HG02840 (cell line): Measurements from ENCODE around the gene CDH3.

Experiments
- ATAC-seq: cut with Tn5 transposase; IDR thresholded peaks from one replicate; pipeline ENCODE4 v1.9.1; 2021; ENCODE audit warnings: mild to moderate bottlenecking, moderate library complexity, moderate number of reproducible peaks; ENCODE audit not compliant: unreplicated experiment, low FRiP score

Gene CDH3

DNA sequence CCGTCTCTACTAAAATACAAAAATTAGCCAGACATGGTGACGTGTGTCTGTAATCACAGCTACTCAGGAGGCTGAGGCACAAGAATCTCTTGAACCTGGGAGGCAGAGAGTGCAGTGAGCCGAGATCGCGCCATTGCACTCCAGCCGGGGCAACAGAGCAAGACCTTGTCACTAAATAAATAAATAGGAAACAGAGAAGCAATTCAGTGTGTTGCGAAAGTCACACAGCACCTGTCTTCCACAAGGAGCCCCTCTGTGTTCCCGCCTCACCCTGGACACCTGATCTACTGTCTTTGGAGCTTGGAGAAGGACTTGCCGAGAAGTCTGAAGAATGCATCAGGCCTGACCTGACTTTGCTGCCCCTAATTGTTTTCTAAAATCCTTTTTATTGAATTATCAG is 88.5 kb downstream of the CDH3 start:
- no peak for ATAC-seq

DNA sequence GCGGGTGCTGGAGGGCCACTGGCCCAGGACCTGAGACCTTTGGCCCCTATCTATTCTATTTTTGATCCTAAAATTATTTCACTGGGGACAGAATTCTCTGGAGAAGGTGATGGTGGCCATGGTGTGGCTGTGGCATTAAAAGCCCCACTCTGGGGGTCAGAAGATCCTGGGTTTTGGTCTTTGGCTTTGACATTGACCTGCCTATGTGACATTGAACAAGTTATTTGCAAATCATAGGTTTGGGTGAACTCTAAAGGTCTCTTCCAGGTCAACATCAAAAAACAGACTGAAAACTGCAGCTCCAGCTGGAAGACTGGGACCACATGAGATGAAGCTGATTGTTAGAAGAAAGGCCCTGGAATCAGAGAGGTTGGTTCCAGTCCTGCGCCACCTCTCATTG is 89.7 kb downstream of the CDH3 start:
- ATAC-seq = no peak

DNA sequence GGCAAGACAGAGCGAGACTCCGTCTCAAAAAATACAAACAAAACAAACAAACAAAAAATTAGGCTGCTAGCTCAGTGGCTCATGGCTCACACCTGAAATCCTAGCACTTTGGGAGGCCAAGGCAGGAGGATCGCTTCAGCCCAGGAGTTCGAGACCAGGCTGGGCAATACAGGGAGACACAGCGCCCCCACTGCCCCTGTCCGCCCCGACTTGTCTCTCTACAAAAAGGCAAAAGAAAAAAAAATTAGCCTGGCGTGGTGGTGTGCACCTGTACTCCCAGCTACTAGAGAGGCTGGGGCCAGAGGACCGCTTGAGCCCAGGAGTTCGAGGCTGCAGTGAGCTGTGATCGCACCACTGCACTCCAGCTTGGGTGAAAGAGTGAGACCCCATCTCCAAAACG is 91.5 kb downstream of the CDH3 start:
- no peak for ATAC-seq

DNA sequence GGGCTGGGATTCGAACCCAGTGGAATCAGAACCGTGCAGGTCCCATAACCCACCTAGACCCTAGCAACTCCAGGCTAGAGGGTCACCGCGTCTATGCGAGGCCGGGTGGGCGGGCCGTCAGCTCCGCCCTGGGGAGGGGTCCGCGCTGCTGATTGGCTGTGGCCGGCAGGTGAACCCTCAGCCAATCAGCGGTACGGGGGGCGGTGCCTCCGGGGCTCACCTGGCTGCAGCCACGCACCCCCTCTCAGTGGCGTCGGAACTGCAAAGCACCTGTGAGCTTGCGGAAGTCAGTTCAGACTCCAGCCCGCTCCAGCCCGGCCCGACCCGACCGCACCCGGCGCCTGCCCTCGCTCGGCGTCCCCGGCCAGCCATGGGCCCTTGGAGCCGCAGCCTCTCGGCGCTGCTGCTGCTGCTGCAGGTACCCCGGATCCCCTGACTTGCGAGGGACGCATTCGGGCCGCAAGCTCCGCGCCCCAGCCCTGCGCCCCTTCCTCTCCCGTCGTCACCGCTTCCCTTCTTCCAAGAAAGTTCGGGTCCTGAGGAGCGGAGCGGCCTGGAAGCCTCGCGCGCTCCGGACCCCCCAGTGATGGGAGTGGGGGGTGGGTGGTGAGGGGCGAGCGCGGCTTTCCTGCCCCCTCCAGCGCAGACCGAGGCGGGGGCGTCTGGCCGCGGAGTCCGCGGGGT is 92.1 kb downstream of the CDH3 start, which contains the start of gene CDH1:
CDH1 (plus strand) TSS at position 247 of the 684 bp plus-strand sequence; CDS start at position 371, 124 bp downstream.
- no peak for ATAC-seq

DNA sequence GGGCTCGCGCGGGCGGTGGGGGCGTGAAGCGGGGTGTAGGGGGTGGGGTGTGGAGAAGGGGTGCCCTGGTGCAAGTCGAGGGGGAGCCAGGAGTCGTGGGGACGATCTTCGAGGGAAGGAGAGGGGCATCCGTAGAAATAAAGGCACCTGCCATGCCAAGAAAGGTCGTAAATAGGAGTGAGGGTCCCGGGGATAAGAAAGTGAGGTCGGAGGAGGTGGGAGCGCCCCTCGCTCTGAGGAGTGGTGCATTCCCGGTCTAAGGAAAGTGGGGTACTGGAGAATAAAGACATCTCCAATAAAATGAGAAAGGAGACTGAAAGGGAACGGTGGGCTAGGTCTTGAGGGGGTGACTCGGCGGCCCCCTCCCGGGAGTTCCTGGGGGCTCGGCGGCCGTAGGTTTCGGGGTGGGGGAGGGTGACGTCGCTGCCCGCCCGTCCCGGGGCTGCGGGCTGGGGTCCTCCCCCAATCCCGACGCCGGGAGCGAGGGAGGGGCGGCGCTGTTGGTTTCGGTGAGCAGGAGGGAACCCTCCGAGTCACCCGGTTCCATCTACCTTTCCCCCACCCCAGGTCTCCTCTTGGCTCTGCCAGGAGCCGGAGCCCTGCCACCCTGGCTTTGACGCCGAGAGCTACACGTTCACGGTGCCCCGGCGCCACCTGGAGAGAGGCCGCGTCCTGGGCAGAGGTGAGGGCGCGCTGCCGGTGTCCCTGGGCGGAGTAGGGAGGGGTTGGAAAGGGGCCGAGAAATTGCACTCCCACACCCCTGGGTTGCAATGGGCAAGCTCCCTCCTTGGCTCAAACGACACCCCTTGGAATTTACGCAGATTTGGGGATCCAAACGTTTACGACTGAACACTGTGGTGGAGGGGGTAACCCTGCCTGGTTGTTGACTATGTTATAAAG is 92.9 kb downstream of the CDH3 start:
- ATAC-seq = no peak

DNA sequence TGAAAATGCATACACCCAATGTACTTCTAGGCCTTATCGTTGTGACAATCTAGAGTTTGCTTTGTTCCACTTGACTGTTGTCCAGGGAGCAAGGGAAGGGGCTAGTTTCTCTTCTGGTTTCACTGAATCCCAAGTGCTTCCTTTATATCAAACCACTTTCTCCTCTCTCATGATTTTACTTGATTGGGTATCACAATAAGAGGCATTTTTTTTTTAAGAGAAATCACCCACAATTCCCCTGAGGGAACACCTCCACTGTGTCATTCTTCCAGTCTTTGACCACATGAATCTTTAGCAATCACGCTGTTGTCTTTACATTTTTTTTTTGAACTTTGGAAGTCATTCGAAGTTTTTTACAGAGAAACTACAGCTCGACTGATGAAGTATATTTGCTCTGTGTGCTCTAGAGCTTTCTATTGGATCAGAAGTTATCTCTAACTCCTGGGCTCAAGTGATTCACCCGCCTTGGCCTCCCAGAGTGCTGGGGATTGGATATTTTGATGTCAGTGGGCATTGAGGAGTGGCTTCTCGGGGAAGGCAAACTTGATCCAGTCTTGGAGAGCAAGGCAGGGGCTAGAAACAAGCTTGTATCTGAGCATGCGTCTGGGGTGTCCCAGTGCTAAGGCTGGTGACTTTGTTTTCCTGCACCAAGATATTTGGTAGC is 95.0 kb downstream of the CDH3 start:
- ATAC-seq = no peak

DNA sequence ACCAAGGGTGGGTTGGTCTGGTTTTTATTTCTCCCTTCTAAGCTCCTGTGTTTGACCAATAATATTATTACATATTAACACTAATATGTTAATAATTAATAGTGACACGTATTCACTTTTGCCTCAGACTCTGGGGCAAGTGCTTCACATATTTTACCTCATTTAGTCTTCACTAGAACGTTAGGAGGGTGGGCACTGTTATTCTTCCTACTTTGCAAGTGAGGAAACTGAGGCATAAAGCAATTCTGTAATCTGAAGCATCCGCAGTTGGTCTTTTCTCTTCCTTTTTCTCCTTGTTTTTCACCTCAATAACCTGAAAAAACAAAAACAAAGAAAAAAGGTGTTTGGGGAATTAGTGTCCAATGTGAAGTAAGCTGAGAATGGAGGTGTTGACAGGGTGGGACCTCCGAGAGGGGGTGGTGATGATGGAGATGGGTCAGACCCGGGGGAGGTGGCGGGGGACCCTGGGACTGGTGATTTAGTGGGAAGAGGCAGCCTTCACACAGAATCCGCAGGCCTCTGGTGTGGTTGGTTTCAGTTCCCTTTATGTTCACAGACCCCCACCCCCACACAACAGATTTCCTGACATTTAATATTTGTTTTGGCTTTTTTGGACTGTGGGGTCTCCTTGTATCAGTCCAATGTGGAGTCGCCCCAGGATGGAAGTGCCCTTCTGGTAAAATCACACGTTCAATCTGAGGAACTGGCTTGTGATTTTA is 95.7 kb downstream of the CDH3 start:
- ATAC-seq = no peak

DNA sequence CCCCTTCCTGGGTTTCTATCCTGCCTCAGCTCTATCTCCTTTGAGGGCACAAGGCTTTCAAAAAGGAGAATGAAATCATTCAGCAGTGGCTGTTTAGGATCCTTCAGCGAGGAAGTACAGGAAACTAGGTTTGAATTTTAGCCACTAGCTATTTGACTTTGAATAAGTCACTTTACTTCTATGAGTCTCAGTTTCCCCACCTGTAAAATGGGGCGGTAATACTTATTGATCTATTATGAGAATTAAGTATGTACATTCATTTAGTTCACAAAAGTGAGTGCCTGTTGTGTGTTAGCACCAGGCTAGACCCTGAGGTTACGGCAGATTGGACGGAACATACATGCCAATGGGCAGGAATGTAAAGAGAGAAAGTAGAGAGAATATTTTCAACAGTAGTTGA is 98.6 kb downstream of the CDH3 start:
- ATAC-seq = no peak

DNA sequence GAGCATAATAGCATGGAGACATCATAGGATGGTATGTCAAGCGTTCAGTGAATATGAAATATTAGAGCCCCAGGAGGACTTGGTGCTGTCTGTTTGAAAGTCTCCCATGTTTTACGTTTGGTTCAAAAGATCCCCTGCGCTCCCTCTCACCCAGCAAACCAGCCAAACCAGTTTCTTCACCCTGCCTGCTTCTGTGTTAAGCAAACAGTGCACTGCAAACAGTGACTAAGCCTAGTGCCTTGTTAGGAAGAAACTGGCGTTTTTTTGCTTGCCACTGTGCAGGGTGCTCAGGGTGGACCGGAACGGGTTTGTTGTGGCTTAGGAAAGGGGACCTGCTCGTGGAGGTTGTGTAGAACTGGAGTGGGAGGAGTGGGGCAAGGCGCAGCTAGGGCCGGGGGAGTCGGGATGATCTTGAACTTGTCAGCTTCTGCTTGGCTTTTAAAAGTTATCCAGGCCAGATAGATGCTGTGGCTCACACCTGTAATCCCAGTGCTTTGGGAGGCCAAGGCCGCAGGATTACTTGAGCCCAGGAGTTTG is 99.7 kb downstream of the CDH3 start:
- ATAC-seq = no peak

DNA sequence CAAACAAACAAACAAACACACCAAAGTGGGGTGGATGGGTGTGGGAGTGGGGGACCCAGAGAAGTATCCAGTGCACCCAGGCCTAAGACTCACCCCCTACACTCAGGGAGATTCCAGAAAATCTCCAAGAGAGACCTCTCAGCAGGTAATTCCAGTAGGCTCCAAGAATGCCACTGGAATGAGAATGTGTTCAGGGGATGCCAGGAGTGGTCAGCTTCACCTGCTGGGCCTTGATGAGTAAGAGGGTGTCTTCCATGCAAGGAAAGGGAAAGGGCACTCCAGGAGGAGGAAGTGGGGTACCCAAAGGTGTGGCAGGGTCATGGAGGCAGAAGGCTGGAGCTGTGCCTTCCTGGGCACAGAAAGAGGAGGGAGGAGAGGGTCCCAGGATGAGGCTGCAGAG is 101.8 kb downstream of the CDH3 start:
- ATAC-seq = no peak

DNA sequence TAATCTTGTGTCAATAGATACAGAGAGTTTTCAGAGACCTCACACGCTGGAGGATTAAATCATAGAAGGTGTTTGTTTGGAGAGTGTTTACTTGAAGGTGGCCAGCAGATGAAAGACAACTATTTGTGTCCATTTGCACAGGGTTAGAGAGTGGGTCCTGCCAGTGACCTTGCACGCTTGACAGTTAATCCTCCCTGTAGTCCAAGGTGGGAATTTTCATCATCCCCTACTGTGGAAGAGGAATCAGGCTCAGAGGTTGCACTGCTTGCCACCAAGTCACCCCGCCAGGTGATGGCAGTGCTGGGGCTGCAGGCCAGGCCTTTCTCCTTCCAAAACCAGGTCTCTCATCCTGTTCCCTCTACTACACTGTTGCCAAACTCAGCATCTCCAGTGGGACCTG is 104.3 kb downstream of the CDH3 start:
- ATAC-seq = no peak
